OCI-LY7 (cell line): ENCODE data around the gene RPL39L. TPM values are rescaled to one million over a fixed set of nuclear protein-coding genes. Genes with fewer than 3 reads are reported as not detected.

Experiments used
- BruUV-seq: library from RNA; stranded (reverse); fragments of 400-500 nt; replicated peaks from 2 replicates; lab custom pipeline; 2021; lab: Mats Ljungman, UMichigan
- CTCF ChIA-PET: fragments of 300-600 bp; sonication (Branson Sonifier 250); formaldehyde crosslinking; loops from one replicate; lab custom pipeline; 2022; ENCODE audit warnings: antibody characterized with exemption; ENCODE audit not compliant: unreplicated experiment; lab: Charles Lee
- POLR2A ChIA-PET: fragments of 300-600 bp; sonication (Branson Sonifier 250); formaldehyde crosslinking; loops from one replicate; lab custom pipeline; 2022; ENCODE audit warnings: antibody characterized with exemption; lab: Charles Lee
- DNase-seq: peaks from one replicate; pipeline ENCODE4 v3.0.0-alpha.2; 2015; ENCODE audit warnings: low spot score
- H2AFZ ChIP-seq: fragments of 200-600 bp; sonication (generic), shearing (Covaris generic); 2 replicates; pipeline ENCODE4 v1.6.1; 2014; ENCODE audit warnings: mild to moderate bottlenecking, antibody characterized with exemption, low read length, moderate library complexity
- H3K27ac ChIP-seq: fragments of 200-600 bp; sonication (generic); 2 replicates; pipeline ENCODE4 v1.5.1; 2014; ENCODE audit warnings: mixed run types, low read depth, mild to moderate bottlenecking, moderate library complexity, low read length, inconsistent platforms; ENCODE audit not compliant: poor library complexity, severe bottlenecking
- H3K36me3 ChIP-seq: fragments of 200-600 bp; sonication (generic); 2 replicates; pipeline ENCODE4 v1.6.1; 2014; ENCODE audit warnings: mild to moderate bottlenecking, antibody characterized with exemption, low read length, moderate library complexity, mixed read lengths; ENCODE audit not compliant: insufficient read depth
- H3K4me1 ChIP-seq: fragments of 200-600 bp; sonication (generic); 2 replicates; pipeline ENCODE4 v1.5.1; 2014; ENCODE audit warnings: mild to moderate bottlenecking, low read length; ENCODE audit not compliant: insufficient read depth, poor library complexity, severe bottlenecking
- H3K4me2 ChIP-seq: fragments of 200-600 bp; sonication (generic); 2 replicates; pipeline ENCODE4 v1.6.1; 2014; ENCODE audit warnings: mild to moderate bottlenecking, low read length
- H3K4me3 ChIP-seq: fragments of 200-600 bp; sonication (generic); 2 replicates; pipeline ENCODE4 v1.5.1; 2014; ENCODE audit warnings: mild to moderate bottlenecking, low read depth, low read length; ENCODE audit not compliant: poor library complexity, severe bottlenecking
- H3K79me2 ChIP-seq: fragments of 200-600 bp; sonication (generic); 2 replicates; pipeline ENCODE4 v1.6.1; 2016; ENCODE audit warnings: low read depth, mild to moderate bottlenecking, low read length, moderate library complexity, mixed read lengths; ENCODE audit not compliant: insufficient read depth
- H3K9me2 ChIP-seq: fragments of 200-600 bp; sonication (generic); 2 replicates; pipeline ENCODE4 v1.6.1; 2016; ENCODE audit warnings: mild to moderate bottlenecking, low read length, mixed read lengths; ENCODE audit not compliant: insufficient read depth
- H3K9me3 ChIP-seq: fragments of 200-600 bp; sonication (generic); 2 replicates; pipeline ENCODE4 v1.6.1; 2014; ENCODE audit warnings: mild to moderate bottlenecking, mixed run types, low read length, mixed read lengths
- H4K20me1 ChIP-seq: fragments of 200-600 bp; sonication (generic); 2 replicates; pipeline ENCODE4 v1.6.1; 2014; ENCODE audit warnings: mild to moderate bottlenecking, antibody characterized with exemption, low read length, moderate library complexity, mixed read lengths; ENCODE audit not compliant: insufficient read depth
- EZH2phosphoT487 ChIP-seq: fragments of 200-600 bp; sonication (generic); IDR thresholded peaks from 2 replicates; pipeline ENCODE4 v1.6.1; 2018; ENCODE audit warnings: low read depth, borderline replicate concordance, mild to moderate bottlenecking, mixed run types, antibody characterized with exemption, low read length, moderate library complexity, mixed read lengths
- intact Hi-C: fragments of 100-400 bp; cut with micrococcal nuclease; formaldehyde crosslinking; loops from one replicate; pipeline ENCODE4 v1.10.0; 2022; ENCODE audit not compliant: unreplicated experiment
- total RNA-seq, 2 experiments: library from RNA; depleted of rRNA in 1 of 2; stranded (reverse); fragments of >200 nt in 1 of 2; shearing (Covaris generic) in 1 of 2; gene quantifications; 2 replicates each; pipeline ENCODE4 v1.2.3, GENCODE V29; 2014 to 2022
- TF ChIP-seq, protein P1 (sequence below): fragments of 200-600 bp; sonication (generic); conservative IDR thresholded peaks from 2 replicates; pipeline ENCODE4 v1.5.1; 2014; ENCODE audit warnings: mild to moderate bottlenecking, antibody characterized with exemption, low read length, moderate library complexity, mixed read lengths

The RPL39L gene
- total RNA-seq, 2 experiments from 2014 or later = 46.5 to 79.2 TPM

DNA sequence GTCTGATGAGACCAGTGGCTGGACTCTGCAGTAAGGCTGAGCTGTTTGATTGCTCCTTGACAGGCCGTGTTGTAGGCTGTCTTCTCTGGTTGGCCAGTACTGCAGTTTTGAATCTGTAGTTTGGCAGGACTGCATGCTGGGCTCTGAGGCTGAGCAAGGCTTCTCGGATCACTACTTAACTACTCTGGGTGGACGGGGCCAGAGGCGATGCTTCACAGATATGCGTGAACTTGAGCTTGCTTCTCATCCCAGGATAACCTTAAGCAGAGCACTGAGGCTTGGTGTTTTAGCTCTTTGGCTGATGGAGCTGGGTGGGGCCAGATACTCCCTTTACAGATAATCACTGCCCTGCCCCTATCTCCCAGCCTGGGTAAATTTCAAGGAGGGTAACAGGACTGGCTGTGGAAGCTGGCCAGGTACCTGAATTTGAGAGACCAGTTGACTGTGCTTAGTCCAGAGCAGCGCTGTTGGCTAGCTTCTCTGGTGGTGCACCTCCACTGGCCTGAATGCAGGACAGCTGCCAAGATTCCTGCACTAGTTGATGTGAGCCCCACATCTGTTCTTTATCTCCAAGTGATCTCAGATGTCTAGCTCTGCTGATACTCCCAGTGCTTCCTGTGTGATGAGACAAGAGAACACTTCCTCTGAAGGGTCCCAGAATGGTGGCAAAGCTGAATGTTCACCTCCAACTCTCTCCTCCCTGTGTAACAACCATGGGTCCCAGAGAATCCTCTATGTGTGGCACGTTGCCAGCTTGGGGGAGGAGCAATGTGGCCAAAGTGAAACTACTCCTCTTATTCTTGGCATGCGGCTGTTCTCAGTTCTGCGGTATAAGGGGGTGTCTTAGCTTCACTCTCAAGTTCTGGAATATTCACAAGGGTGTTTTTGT lies 37.9 kb downstream of the RPL39L start:
- Histone ChIP-seq H3K9me3 (peaks cover 18% of the 10 kb centered on the region; the same call in 1 of the 2 replicates), H3K9me2 (no peaks in the 10 kb centered on the region), H2AFZ (peak overlapping the region; percentile 81), H3K4me3 (peak overlapping the region; percentile 40), H3K27ac (peak overlapping the region; percentile 6), H3K79me2 (no peaks in the 10 kb centered on the region), H3K4me2 (peak overlapping the region; percentile 64), H3K4me1 (peaks cover 24% of the 10 kb centered on the region), H3K36me3 (no peaks in the 10 kb centered on the region; the same call in 1 of the 2 replicates), H4K20me1 (no peaks in the 10 kb centered on the region)
- intact Hi-C loops = no loop called here
- TF ChIP-seq EZH2phosphoT487 = no peak
- TF ChIP-seq, protein P1, sequence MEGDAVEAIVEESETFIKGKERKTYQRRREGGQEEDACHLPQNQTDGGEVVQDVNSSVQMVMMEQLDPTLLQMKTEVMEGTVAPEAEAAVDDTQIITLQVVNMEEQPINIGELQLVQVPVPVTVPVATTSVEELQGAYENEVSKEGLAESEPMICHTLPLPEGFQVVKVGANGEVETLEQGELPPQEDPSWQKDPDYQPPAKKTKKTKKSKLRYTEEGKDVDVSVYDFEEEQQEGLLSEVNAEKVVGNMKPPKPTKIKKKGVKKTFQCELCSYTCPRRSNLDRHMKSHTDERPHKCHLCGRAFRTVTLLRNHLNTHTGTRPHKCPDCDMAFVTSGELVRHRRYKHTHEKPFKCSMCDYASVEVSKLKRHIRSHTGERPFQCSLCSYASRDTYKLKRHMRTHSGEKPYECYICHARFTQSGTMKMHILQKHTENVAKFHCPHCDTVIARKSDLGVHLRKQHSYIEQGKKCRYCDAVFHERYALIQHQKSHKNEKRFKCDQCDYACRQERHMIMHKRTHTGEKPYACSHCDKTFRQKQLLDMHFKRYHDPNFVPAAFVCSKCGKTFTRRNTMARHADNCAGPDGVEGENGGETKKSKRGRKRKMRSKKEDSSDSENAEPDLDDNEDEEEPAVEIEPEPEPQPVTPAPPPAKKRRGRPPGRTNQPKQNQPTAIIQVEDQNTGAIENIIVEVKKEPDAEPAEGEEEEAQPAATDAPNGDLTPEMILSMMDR = no peak
- BruUV-seq = no TSS peak
- DNase-seq = peak; percentile 52
- ChIA-PET POLR2A (interaction anchor here (0.6 to 2.3 kb wide), 23 partner anchors 7 to 1592 kb away, joined by 3 to 10 read pairs (median 4); partner anchors contain the start of gene BCL6), CTCF (interaction anchor here (1.0 to 2.1 kb wide), 3 partner anchors 12 to 61 kb away, joined by 4 to 9 read pairs (median 9); partner anchors contain the start of gene RPL39L)

DNA sequence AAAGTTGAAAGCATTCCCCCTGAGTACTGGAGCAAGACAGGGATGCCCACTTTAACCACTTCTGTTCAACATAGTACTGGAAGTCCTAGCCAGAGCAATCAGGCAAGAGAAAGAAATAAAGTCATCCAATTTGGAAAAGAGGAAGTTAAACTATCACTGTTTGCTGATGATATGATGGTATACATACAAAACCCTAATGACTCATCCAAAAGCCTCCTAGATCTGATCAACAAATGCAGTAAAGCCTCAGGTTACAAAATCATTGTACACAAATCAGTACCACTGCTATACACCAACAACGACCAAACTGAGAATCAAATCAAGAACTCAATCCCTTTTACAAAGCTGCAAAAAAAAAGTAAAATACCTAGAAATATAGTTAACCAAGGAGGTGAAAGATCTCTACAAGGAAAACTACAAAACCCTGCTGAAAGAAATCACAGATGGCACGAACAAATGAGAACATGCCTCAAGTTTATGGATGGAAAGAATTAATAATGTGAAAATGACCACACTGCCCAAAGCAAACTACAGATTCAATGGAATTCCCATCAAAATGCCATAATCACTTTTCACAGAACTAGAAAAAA lies 40.3 kb downstream of the RPL39L start:
- Histone ChIP-seq H3K79me2 (no peaks in the 10 kb centered on the region), H3K36me3 (no peaks in the 10 kb centered on the region; the same call in 1 of the 2 replicates), H3K9me3 (peaks cover 27% of the 10 kb centered on the region; the same call in 1 of the 2 replicates), H3K4me2 (no peak overlapping the region), H3K4me3 (no peak overlapping the region), H3K27ac (no peak overlapping the region), H4K20me1 (no peaks in the 10 kb centered on the region), H3K4me1 (peaks cover 21% of the 10 kb centered on the region), H3K9me2 (no peaks in the 10 kb centered on the region), H2AFZ (no peak overlapping the region)
- POLR2A ChIA-PET = no interaction called here
- TF ChIP-seq, protein P1 = no peak
- no peak for TF ChIP-seq EZH2phosphoT487
- BruUV-seq = no TSS peak
- DNase-seq = no peak
- CTCF ChIA-PET = no interaction called here
- intact Hi-C loops = no loop called here
